ENCODE measurements around the gene LEUTX. TPM values are rescaled to one million over a fixed set of nuclear protein-coding genes. Genes with fewer than 3 reads are reported as not detected.
"Not testable (repeated sequence)": the region's sequence is repeated elsewhere in the genome, so short reads cannot be mapped to it uniquely, and the experiment has no call there.

The LEUTX gene
- total RNA-seq, 2 donors from 2014 or later, result not detected

DNA sequence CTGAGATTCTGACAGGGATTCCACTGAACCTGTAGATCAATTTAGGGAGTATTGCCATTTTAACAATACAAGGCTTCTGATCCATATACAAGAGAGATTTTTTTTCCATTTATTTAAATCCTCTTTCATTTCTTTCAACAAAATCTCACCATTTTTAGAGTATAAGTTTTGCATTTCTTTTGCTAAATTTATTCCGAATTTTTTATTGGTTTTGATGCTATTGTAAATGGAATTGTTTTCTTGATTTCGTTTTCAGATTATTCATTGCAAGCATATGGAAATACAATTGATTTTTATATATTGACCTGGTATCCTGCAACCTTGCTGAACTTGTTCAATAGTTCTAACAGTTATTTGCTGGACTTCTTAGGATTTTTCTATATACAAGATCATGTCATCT, 18.4 kb downstream of the LEUTX start:
- Mint-ChIP-seq H3K4me1 (peaks cover 4% of the 10 kb centered on the region), H3K4me3 (no peak overlapping the region), H3K36me3 (ENCODE audit: low read depth) (peaks cover 3% of the 10 kb centered on the region), H3K27ac (no peak overlapping the region), H3K27me3 (peaks cover 26% of the 10 kb centered on the region)
- no peaks in the 10 kb centered on the region for H3K9me3 ChIP-seq (ENCODE audit: control insufficient read depth, low read length, poor library complexity, severe bottlenecking)
- ATAC-seq, result no peak
- no peak for DNase-seq

DNA sequence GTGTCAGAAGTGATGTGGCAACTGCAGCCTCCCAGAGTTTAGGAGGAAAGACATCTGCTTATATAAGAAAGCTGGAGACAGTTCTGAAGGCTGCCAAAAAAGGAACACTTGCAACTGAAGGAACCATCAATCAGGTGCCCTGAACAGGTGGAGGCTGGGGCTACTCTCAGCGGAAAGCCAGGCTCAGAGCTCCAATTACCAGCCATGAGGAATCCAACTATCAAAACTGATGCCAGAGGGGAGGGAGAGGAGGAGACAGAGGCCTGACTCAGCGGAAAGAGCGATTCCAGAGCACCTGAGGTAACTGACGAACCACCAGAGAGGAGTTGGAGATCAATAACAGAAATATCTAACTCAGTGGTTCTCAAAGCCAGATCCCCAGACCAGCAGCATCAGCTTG, 24.3 kb downstream of the LEUTX start:
- Mint-ChIP-seq H3K27ac (no peak overlapping the region), H3K4me3 (no peak overlapping the region), H3K27me3 (peaks cover 31% of the 10 kb centered on the region), H3K4me1 (peaks cover 3% of the 10 kb centered on the region), H3K36me3 (ENCODE audit: low read depth) (peaks cover 6% of the 10 kb centered on the region)
- no peaks in the 10 kb centered on the region for H3K9me3 ChIP-seq (ENCODE audit: control insufficient read depth, low read length, poor library complexity, severe bottlenecking)
- DNase-seq, result no peak
- no peak for ATAC-seq

DNA sequence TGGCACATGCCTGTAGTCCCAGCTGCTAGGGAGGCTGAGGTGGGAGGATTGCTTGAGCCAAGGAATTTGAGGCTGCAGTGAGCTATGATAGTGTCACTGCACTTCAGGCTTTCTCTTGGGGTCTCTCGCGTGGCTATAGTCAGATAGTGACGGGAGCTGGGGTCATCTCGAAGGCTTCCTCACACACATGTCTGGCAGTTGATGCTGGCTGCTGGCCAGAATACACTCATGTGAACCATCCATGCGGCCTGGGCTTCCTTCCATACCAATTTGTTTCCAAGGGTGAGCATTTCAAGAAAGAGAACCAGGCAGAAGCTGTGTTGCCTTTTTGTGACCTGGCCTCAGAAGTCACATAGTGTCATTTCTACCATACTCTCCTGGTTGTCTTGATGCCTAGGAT, 26.4 kb downstream of the LEUTX start:
- no peaks in the 10 kb centered on the region for H3K9me3 ChIP-seq (ENCODE audit: control insufficient read depth, low read length, poor library complexity, severe bottlenecking)
- H3K27ac Mint-ChIP-seq, result no peak overlapping the region

DNA sequence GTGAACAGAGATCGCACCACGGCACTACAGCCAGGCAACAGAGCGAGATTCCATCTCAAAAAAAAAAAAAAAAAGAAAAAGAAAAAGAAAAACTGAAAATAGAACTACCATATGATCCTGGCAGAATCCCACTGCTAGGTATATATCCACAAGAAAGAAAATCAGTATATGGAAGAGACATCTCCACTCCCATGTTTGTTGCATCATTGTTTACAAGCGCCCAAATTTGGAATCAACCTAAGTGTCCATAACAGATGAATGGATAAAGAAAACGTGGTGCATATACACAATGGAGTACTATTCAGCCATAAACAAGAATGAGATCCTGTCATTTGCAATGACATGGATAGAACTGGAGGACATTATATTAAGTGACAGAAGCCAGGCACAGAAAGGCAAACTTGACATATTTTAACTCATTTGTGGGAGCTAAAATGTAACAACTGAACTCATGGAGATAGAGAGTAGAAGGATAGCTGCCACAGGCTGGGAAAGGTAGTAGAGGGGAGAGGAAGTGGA, 29.3 kb downstream of the LEUTX start:
- Mint-ChIP-seq H3K27ac (no peak overlapping the region), H3K4me3 (no peak overlapping the region)

More for the DNA sequence above, 26.4 kb downstream of the LEUTX start:
- peaks cover 6% of the 10 kb centered on the region for H3K36me3 Mint-ChIP-seq (ENCODE audit: low read depth)
- DNase-seq (no peak), ATAC-seq (no peak)
- H3K27me3 Mint-ChIP-seq, result peaks cover 31% of the 10 kb centered on the region
- H3K4me3 Mint-ChIP-seq, result no peak overlapping the region
- H3K4me1 Mint-ChIP-seq, result peaks cover 3% of the 10 kb centered on the region

DNA sequence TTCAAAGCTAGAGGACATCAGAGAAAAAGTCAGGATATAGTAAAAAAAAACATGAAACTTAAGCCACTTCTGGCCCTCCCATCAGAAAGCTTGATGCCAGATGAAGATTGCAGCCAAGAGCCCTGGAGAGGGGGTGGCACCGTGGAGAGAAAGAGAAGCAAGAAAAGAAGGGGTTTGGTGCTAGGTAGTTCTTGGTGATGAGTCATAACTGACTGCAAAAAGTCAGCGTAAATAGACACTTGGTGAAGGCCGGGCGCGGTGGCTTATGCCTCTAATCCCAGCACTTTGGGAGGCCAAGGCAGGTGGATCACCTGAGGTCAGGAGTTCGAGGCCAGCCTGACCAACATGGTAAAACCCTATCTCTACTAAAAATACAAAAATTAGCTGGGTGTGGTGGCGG, 30.0 kb downstream of the LEUTX start:
- ATAC-seq, H3K27ac Mint-ChIP-seq: not testable (repeated sequence)

More for the DNA sequence above, 29.3 kb downstream of the LEUTX start:
- DNase-seq (no peak), ATAC-seq (no peak)
- Mint-ChIP-seq H3K36me3 (ENCODE audit: low read depth) (peaks cover 3% of the 10 kb centered on the region), H3K27me3 (peaks cover 14% of the 10 kb centered on the region), H3K4me1 (peaks cover 3% of the 10 kb centered on the region)
- H3K9me3 ChIP-seq (ENCODE audit: control insufficient read depth, low read length, poor library complexity, severe bottlenecking), result no peaks in the 10 kb centered on the region

DNA sequence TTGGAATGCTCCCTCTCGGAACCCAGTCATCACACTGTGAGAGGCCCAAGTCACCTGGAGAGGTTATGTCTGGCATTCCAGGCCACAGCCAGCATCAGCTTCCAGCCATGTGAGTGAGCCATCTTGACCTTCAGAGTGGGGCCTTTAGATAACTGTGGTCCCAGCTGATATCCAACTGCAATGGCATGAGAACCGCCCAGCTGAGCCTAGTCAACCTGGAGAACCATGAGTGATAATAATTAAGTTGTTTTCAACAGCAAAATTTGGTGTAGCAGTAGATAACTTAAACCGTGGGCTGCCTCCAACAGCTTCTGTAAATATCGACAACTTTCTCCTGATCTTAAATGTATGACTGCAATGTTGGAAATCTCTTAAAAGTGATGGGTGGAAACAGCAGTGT, 30.7 kb downstream of the LEUTX start:
- H3K4me3 Mint-ChIP-seq, result no peak overlapping the region
- peaks cover 5% of the 10 kb centered on the region for H3K27me3 Mint-ChIP-seq
- no peaks in the 10 kb centered on the region for H3K9me3 ChIP-seq (ENCODE audit: control insufficient read depth, low read length, poor library complexity, severe bottlenecking)
- DNase-seq (no peak), ATAC-seq (no peak)
- no peaks in the 10 kb centered on the region for H3K36me3 Mint-ChIP-seq (ENCODE audit: low read depth)
- no peaks in the 10 kb centered on the region for H3K4me1 Mint-ChIP-seq
- no peak overlapping the region for H3K27ac Mint-ChIP-seq

More for the DNA sequence above, 30.0 kb downstream of the LEUTX start:
- peaks cover 11% of the 10 kb centered on the region for H3K27me3 Mint-ChIP-seq
- not testable (repeated sequence) for H3K9me3 ChIP-seq (ENCODE audit: control insufficient read depth, low read length, poor library complexity, severe bottlenecking); H3K4me1 Mint-ChIP-seq; DNase-seq; H3K36me3 Mint-ChIP-seq (ENCODE audit: low read depth); H3K4me3 Mint-ChIP-seq

DNA sequence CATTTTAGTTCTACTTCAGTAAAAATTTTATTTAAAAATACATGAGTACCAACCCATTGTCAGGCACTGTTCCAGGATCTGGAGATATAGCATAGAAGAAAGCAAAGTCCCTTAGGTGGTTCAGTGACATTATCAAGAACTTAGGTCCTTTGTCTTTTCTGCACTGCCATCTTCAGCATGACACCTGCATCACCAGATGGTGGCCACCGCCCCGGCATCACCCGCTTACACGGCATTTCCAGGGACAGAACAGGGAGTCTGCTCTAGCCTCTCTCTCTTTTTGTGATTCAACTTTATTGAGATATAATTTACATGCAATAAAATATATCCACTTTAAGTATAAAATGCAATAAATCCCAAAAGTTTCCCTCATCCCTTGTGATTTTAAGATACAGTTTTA, 31.8 kb downstream of the LEUTX start:
- no peak for ATAC-seq
- H3K27ac Mint-ChIP-seq, result no peak overlapping the region
- no peaks in the 10 kb centered on the region for H3K9me3 ChIP-seq (ENCODE audit: control insufficient read depth, low read length, poor library complexity, severe bottlenecking)
- H3K36me3 Mint-ChIP-seq (ENCODE audit: low read depth), result no peaks in the 10 kb centered on the region
- H3K4me1 Mint-ChIP-seq, result no peaks in the 10 kb centered on the region
- no peak for DNase-seq
- H3K27me3 Mint-ChIP-seq, result peaks cover under 1% of the 10 kb centered on the region
- H3K4me3 Mint-ChIP-seq, result no peak overlapping the region

DNA sequence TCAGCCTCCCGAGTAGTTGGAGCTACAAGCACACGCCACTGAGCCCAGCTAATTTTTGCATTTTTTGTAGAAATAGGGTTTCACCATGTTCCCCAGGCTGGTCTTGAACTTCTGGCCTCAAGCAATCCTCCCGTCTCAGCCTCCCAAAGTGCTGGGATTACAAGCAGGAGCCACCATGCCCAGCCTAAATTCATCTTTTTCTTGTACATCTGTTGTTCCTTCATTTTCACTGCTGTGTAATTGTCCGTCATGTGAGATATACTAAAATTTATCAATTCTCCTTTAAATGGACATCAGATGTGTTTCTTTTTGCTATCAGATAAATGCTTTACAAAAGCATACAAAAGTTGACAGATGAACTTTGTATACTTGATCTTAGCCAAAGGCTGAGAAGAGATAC, 32.4 kb downstream of the LEUTX start:
- Mint-ChIP-seq H3K4me3 (no peak overlapping the region), H3K27me3 (no peaks in the 10 kb centered on the region), H3K27ac (peak overlapping the region; percentile 14), H3K4me1 (peaks cover 2% of the 10 kb centered on the region), H3K36me3 (ENCODE audit: low read depth) (peaks cover 2% of the 10 kb centered on the region)
- ATAC-seq, result no peak
- no peaks in the 10 kb centered on the region for H3K9me3 ChIP-seq (ENCODE audit: control insufficient read depth, low read length, poor library complexity, severe bottlenecking)
- no peak for DNase-seq

DNA sequence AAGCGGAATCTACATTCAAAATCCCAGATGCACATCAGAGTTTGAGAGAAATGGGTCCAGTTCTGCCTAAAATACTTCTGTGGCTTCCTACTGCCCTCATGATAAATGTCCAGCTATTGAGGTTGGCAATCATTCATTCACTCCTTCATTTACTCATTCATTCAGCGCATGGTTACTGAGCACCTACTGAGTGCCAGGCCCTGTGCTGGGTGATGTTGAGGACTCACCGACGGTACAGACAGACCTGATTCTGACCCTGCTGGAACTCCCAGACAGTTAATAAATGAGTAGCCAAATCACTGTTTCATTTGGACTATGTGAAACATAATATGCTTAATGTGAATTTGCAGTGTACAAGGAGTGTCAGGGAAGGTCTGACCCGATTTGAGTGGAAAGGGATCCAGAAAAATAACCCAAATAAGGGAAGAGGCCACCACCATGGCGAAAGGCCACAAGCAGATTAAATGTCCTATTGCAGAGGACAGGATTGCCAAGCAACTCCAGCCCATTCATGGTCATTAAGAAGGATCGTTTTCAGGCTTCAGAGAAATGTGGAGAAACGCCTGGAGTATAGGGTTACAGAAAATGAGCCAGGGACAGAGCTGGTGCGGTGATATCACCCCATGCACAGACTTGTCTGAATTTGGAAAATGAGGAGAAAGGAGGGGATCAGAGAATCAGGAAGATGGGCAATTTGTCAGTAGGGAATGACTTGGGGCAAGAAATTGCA, 34.8 kb downstream of the LEUTX start:
- DNase-seq, result no peak
- no peaks in the 10 kb centered on the region for H3K9me3 ChIP-seq (ENCODE audit: control insufficient read depth, low read length, poor library complexity, severe bottlenecking)
- no peak for ATAC-seq
- Mint-ChIP-seq H3K4me3 (no peak overlapping the region), H3K4me1 (peaks cover 5% of the 10 kb centered on the region), H3K27ac (no peak overlapping the region), H3K36me3 (ENCODE audit: low read depth) (peaks cover 4% of the 10 kb centered on the region), H3K27me3 (no peaks in the 10 kb centered on the region)

DNA sequence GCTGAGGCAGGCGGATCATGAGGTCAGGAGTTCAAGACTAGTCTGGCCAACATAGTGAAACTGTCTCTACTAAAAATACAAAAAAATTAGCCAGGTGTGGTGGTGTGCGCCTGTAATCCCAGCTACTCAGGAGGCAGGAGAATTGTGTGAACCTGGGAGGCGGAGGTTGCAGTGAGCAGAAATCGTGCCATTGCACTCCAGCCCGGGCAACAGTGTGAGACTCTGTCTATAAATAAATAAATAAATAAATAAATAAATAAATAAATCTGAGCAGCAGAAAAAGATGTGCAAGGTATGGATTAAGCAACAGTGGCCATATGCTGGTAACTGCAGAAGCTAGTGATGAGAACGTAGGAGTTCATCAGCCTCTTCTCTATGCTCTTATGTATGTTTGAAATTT, 35.5 kb downstream of the LEUTX start:
- ATAC-seq; H3K4me1 Mint-ChIP-seq; DNase-seq; H3K36me3 Mint-ChIP-seq (ENCODE audit: low read depth); H3K4me3 Mint-ChIP-seq; H3K9me3 ChIP-seq (ENCODE audit: control insufficient read depth, low read length, poor library complexity, severe bottlenecking); H3K27me3 Mint-ChIP-seq; H3K27ac Mint-ChIP-seq: not testable (repeated sequence)

DNA sequence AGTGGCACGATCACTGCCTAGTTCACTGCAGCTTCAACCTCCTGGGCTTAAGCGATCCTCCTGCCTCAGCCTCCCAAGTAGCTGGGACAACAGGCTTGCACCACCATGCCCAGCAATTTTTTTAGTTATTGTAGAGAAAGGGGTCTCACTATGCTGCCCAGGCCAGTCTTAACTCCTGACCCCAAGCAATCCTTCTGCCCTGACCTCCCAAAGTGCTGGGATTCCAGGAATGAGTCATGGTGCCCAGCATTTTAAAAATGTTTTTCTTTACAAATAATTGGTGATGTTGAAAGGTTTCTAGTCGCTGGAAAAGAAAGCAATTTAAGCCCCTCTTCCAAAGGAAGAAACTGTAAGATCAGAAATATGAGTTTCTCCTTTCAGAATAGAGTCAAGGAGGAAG, 35.9 kb downstream of the LEUTX start:
- no peak for DNase-seq
- Mint-ChIP-seq H3K27me3 (no peaks in the 10 kb centered on the region), H3K36me3 (ENCODE audit: low read depth) (peaks cover 4% of the 10 kb centered on the region), H3K27ac (no peak overlapping the region), H3K4me1 (peaks cover 14% of the 10 kb centered on the region), H3K4me3 (no peak overlapping the region)
- no peaks in the 10 kb centered on the region for H3K9me3 ChIP-seq (ENCODE audit: control insufficient read depth, low read length, poor library complexity, severe bottlenecking)
- ATAC-seq, result no peak

DNA sequence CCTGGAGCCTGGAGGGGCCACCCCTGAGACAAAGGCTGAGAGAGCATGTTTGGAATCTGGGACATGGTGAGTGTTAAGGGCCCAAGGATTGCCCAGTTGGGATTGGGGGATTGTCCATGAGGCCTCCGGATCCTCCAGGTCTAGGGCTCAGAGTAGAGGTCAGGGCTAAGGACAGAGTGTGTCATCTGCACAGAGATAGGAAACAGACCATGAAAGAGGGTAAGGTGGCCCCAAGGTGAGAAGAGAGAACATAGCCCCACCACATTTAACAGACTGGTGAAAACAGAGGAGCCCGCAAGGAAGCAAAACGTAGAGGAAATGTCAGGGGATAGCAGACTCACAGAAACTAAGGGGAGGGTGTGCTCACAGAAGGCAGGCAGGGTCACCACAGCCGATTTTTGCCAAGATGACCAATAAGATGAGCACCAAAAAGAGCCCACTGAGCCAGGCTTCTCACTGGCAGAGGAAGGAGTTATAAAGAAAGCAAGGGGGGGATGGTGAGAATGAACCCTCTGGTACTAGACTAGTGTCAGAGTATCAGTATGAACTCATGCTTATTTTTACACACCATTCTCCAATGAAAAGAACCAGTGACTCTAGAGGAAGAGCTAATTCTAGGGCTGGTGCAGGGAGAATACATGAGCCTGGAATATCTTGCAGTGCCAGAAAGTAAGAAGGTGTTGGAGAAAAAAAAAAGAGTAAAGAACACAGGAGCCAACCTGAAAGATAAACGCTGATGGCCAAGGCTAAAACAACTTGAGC, 37.8 kb downstream of the LEUTX start:
- H3K27ac Mint-ChIP-seq, result no peak overlapping the region
- no peaks in the 10 kb centered on the region for H3K27me3 Mint-ChIP-seq
- H3K4me1 Mint-ChIP-seq, result peaks cover 18% of the 10 kb centered on the region
- H3K4me3 Mint-ChIP-seq, result no peak overlapping the region
- ATAC-seq (no peak), DNase-seq (no peak)
- H3K36me3 Mint-ChIP-seq (ENCODE audit: low read depth), result peaks cover 4% of the 10 kb centered on the region
- H3K9me3 ChIP-seq (ENCODE audit: control insufficient read depth, low read length, poor library complexity, severe bottlenecking), result no peaks in the 10 kb centered on the region

DNA sequence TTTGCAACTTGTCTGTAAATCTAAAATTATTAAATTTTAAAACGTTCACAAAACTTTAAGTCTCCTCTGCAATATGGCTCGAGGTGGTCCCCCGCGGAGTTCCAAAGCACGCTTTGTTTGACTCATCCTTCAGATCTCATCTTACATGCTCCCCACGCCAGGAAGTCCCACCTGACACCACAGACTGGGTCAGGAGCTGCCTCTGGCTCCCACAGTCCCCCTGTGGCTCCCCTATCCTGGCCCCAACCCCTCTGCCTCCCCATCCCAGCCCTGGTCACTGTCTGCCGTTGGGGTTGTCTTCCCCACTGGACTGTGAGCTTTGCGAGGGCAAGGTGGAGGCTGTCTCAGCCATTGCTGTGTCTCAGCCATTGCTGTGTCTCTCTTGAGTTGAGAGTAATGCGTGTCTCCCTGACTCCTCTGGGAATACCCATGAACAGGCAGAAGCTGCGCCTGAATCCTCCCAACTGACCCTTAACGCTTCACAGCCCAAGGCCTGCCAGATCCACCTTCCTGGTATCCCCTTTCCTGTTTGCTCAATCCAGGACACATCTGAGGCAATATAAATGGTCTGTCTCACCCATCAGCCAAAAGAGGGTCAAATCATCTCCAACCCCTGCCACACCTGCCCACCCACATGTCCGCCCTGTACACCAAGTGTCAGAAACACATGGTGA, 39.4 kb downstream of the LEUTX start:
- no peak for ATAC-seq
- H3K27ac Mint-ChIP-seq, result no peak overlapping the region
- H3K4me3 Mint-ChIP-seq, result no peak overlapping the region
- H3K36me3 Mint-ChIP-seq (ENCODE audit: low read depth), result peaks cover 4% of the 10 kb centered on the region
- no peaks in the 10 kb centered on the region for H3K9me3 ChIP-seq (ENCODE audit: control insufficient read depth, low read length, poor library complexity, severe bottlenecking)
- DNase-seq, result no peak
- no peaks in the 10 kb centered on the region for H3K27me3 Mint-ChIP-seq
- peaks cover 18% of the 10 kb centered on the region for H3K4me1 Mint-ChIP-seq

All from T-helper 17 cell (primary cell).